Measurements from ENCODE around the gene HPX.

Gene HPX

GRCh38 chr11:6417907-6418556 is 22.8 kb downstream of the HPX start:
- H3K4me3 ChIP-seq: peak overlapping the region; percentile 86
- H3K36me3 ChIP-seq (ENCODE audit: insufficient read depth, low read length): no peaks in the 10 kb centered on the region
- TF ChIP-seq EZH2 (IDR thresholded peaks at IDR 0.05) (no peak), FOXP2 (optimal IDR thresholded peaks at IDR 0.05; ENCODE audit: control extremely low read depth, extremely low read length, insufficient read depth) (no peak), POLR2AphosphoS5 (IDR thresholded peaks at IDR 0.05; ENCODE audit: borderline replicate concordance, low read depth, low read length) (no peak)
- H3K9ac ChIP-seq (ENCODE audit: insufficient read length): peak overlapping the region; percentile 30
- no peak overlapping the region for H3K27ac ChIP-seq
- H3K9me3 ChIP-seq (ENCODE audit: low read depth, low read length): no peaks in the 10 kb centered on the region
- no peak for DNase-seq (ENCODE audit: low read depth, low spot score)

DNA sequence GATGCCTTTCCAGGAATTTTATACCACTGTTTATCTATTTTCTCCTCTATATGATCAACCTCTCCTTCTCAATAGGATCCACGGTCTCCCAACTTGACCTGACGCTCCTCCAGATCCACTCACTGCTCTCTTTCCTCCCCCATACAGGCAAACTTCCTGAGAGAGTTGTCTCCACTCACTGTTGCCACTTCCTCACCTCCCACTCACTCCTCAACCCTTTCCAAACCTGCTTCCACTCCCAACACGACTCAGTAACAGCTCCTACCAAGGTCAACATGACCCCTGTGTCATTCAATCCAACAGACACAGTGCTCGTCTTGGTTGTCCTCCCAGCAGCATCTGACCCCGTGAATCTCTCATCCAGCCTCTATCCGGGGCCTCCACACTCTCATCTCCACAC is 25.0 kb downstream of the HPX start:
- no peak for DNase-seq (ENCODE audit: low read depth, low spot score)
- H3K9me3 ChIP-seq (ENCODE audit: low read depth, low read length): no peaks in the 10 kb centered on the region
- no peak overlapping the region for H3K27ac ChIP-seq
- no peak overlapping the region for H3K4me3 ChIP-seq
- TF ChIP-seq FOXP2 (optimal IDR thresholded peaks at IDR 0.05; ENCODE audit: control extremely low read depth, extremely low read length, insufficient read depth) (no peak), EZH2 (IDR thresholded peaks at IDR 0.05) (no peak), POLR2AphosphoS5 (IDR thresholded peaks at IDR 0.05; ENCODE audit: borderline replicate concordance, low read depth, low read length) (no peak)
- no peak overlapping the region for H3K9ac ChIP-seq (ENCODE audit: insufficient read length)
- peaks cover 3% of the 10 kb centered on the region; the same call in 1 of the 2 replicates for H3K36me3 ChIP-seq (ENCODE audit: insufficient read depth, low read length)

DNA sequence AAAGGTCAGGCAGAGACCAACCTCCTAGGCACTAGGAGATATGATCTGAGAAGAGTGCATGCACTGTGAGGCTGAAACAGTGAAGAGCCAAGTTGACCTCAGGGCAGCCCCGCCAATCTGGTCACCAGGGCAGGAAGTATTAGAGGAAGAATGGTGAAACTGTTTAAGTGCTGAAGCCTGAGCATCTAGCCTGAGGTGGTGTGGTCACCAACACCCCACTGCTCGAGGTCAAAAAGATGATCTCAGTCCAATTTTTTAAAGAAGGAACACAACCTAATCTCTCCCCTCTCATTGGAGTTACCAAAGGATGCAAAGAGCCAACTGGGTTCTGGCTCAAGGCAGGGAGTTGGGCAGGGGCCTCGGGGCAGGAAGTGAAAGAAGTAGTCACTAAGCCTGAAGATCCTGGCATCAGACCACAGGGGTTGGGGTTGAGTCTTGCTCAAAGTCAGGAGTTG is 25.9 kb downstream of the HPX start:
- Histone ChIP-seq H3K4me3 (no peak overlapping the region), H3K36me3 (ENCODE audit: insufficient read depth, low read length) (peaks cover 3% of the 10 kb centered on the region; the same call in 1 of the 2 replicates), H3K27ac (no peak overlapping the region), H3K9ac (ENCODE audit: insufficient read length) (no peak overlapping the region), H3K9me3 (ENCODE audit: low read depth, low read length) (no peaks in the 10 kb centered on the region)
- TF ChIP-seq FOXP2 (optimal IDR thresholded peaks at IDR 0.05; ENCODE audit: control extremely low read depth, extremely low read length, insufficient read depth) (no peak), EZH2 (IDR thresholded peaks at IDR 0.05) (no peak), POLR2AphosphoS5 (IDR thresholded peaks at IDR 0.05; ENCODE audit: borderline replicate concordance, low read depth, low read length) (no peak)
- DNase-seq (ENCODE audit: low read depth, low spot score): no peak

DNA sequence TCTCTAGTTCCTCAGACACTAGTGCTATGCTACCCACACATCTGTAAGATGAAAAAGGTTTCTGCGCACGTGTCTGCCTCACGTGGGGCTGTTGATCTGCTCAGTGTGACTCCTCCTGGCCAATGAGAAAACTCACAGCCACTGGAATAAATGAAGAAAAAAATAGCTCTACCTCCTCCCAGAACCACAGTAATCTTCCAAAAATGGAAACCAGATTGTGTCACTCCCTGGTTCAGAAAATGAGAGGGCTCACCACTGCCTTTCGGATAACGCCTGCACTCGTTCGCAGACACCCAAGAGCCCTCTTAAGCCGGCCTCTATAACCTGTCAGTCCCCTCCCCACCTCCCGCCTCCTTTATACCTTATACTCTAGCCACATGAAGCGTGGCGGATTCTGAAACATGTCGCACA is 27.0 kb downstream of the HPX start:
- H3K9ac ChIP-seq (ENCODE audit: insufficient read length): no peak overlapping the region
- no peak for TF ChIP-seq POLR2AphosphoS5 (IDR thresholded peaks at IDR 0.05; ENCODE audit: borderline replicate concordance, low read depth, low read length)
- H3K4me3 ChIP-seq: no peak overlapping the region
- DNase-seq (ENCODE audit: low read depth, low spot score): no peak
- no peak overlapping the region for H3K27ac ChIP-seq
- H3K36me3 ChIP-seq (ENCODE audit: insufficient read depth, low read length): peaks cover 14% of the 10 kb centered on the region
- no peaks in the 10 kb centered on the region for H3K9me3 ChIP-seq (ENCODE audit: low read depth, low read length)

DNA sequence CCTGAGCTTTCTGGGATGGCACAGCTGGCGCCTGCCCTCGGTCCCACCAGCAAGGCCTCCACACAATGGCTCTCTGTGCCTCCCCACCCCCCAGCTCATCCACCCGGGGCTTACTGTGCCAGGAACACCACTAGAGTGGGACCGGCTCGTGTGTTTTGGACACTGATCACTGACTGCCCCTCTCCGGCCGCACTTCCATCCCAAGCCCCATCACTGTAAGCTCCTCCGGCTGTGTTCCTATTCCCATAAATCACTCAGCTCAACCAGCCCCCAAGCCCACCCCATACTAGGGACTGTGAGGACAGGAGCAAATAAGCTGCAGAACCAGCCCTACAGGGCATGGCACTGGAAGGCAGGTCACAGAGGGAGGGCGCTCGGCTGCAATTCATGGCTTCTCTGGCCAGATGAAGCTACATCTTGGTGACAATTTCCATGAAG is 29.2 kb downstream of the HPX start:
- TF ChIP-seq EZH2 (IDR thresholded peaks at IDR 0.05): no peak
- no peak for TF ChIP-seq POLR2AphosphoS5 (IDR thresholded peaks at IDR 0.05; ENCODE audit: borderline replicate concordance, low read depth, low read length)
- TF ChIP-seq FOXP2 (optimal IDR thresholded peaks at IDR 0.05; ENCODE audit: control extremely low read depth, extremely low read length, insufficient read depth): no peak
- DNase-seq (ENCODE audit: low read depth, low spot score): no peak
- no peak overlapping the region for H3K4me3 ChIP-seq
- H3K36me3 ChIP-seq (ENCODE audit: insufficient read depth, low read length): peaks cover 14% of the 10 kb centered on the region
- H3K9me3 ChIP-seq (ENCODE audit: low read depth, low read length): no peaks in the 10 kb centered on the region
- H3K9ac ChIP-seq (ENCODE audit: insufficient read length): no peak overlapping the region
- no peak overlapping the region for H3K27ac ChIP-seq

DNA sequence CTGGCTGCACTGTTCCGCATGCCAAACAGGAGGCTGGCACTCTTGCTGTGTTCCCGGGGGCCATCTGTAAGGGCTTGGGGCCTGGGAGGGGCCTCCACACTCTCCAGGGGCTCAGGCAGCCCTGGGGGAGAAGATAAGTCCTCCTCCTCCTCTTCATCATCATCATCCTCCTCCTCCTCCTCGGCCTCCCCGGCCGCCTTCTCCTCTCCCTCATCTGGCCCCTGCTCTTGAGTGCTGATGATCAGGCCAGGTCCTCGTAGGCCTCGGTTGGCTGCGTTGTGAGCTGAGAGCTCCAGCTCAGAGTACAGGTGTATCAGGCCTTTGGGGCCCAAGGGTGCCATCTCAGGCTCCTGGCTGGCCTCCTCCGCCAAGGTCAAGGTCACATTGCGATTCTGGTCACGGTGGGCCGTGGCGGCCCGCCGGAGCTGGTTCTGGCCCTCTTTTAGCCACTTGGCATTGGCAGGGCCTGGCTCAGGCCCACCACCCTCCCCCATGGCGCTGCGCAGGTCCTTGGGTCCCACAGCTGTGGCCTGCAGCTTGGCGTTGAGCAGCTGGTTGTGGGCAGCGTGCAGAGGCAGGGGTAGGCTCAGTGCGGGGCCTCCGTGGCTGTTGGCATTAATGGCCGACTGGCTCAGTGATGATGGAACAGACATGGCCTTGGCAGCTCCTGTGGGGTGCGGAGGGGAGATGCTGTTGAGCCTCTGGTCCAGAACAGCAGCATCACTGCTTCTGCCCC is 29.9 kb downstream of the HPX start:
- no peaks in the 10 kb centered on the region for H3K9me3 ChIP-seq (ENCODE audit: low read depth, low read length)
- no peak overlapping the region for H3K4me3 ChIP-seq
- H3K27ac ChIP-seq: no peak overlapping the region
- TF ChIP-seq FOXP2 (optimal IDR thresholded peaks at IDR 0.05; ENCODE audit: control extremely low read depth, extremely low read length, insufficient read depth) (no peak), POLR2AphosphoS5 (IDR thresholded peaks at IDR 0.05; ENCODE audit: borderline replicate concordance, low read depth, low read length) (no peak), EZH2 (IDR thresholded peaks at IDR 0.05) (no peak)
- peaks cover 14% of the 10 kb centered on the region for H3K36me3 ChIP-seq (ENCODE audit: insufficient read depth, low read length)
- no peak for DNase-seq (ENCODE audit: low read depth, low spot score)
- H3K9ac ChIP-seq (ENCODE audit: insufficient read length): no peak overlapping the region

- no peak for DNase-seq (ENCODE audit: low read depth, low spot score)
- Histone ChIP-seq H3K4me3 (no peak overlapping the region), H3K9me3 (ENCODE audit: low read depth, low read length) (no peaks in the 10 kb centered on the region), H3K36me3 (ENCODE audit: insufficient read depth, low read length) (peaks cover 14% of the 10 kb centered on the region), H3K27ac (no peak overlapping the region), H3K9ac (ENCODE audit: insufficient read length) (no peak overlapping the region)
- TF ChIP-seq EZH2 (IDR thresholded peaks at IDR 0.05): no peak
- no peak for TF ChIP-seq POLR2AphosphoS5 (IDR thresholded peaks at IDR 0.05; ENCODE audit: borderline replicate concordance, low read depth, low read length)
- TF ChIP-seq FOXP2 (optimal IDR thresholded peaks at IDR 0.05; ENCODE audit: control extremely low read depth, extremely low read length, insufficient read depth): no peak
Measured at GRCh38 chr11:6406370-6406769, 34.4 kb downstream of the HPX start.

DNA sequence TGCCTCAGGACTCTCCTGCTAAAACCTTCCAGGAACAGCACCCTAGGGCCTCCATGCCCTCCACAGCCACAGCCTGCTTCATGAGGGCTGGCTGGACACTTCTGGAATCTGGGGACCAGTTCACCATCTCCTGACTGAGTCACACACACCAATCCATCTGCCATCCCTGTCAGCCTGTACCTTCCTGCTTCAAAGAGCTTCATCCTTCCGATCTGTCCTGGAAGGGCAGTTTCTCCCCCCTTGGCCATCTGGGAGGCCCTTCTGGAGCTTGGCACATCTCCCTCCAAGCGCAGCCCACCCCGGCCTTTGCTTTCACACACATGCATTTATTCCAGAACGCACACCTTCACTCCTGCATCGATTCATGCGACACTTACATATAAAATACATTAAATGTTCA is 34.9 kb downstream of the HPX start:
- Histone ChIP-seq H3K4me3 (no peak overlapping the region), H3K36me3 (ENCODE audit: insufficient read depth, low read length) (peaks cover 14% of the 10 kb centered on the region), H3K9me3 (ENCODE audit: low read depth, low read length) (no peaks in the 10 kb centered on the region), H3K27ac (no peak overlapping the region), H3K9ac (ENCODE audit: insufficient read length) (no peak overlapping the region)
- no peak for DNase-seq (ENCODE audit: low read depth, low spot score)
- TF ChIP-seq POLR2AphosphoS5 (IDR thresholded peaks at IDR 0.05; ENCODE audit: borderline replicate concordance, low read depth, low read length) (no peak), EZH2 (IDR thresholded peaks at IDR 0.05) (no peak), FOXP2 (optimal IDR thresholded peaks at IDR 0.05; ENCODE audit: control extremely low read depth, extremely low read length, insufficient read depth) (no peak)

Measured in SK-N-MC (cell line).